ENCODE results near the gene ZNF470.
A peak's percentile ranks its signal among the peaks of the same experiment; 100 is the strongest.

ZNF470 gene
- 3.2 to 5.2 (median 4.3) reads per million in 3 donors for total RNA-seq

GRCh38 chr19:56567274-56568120, at the start of gene ZNF470:
Gene ZNF470, plus strand, starts transcription at chr19:56567468. Its CDS starts 2,844 bp downstream, at chr19:56570312.
- Histone ChIP-seq H3K9me3 (ENCODE audit: control insufficient read depth, low read length) (peaks cover 36% of the 10 kb centered on the region), H3K36me3 (ENCODE audit: control insufficient read depth, insufficient read depth, low read length) (peaks cover 17% of the 10 kb centered on the region), H3K4me1 (ENCODE audit: control insufficient read depth, insufficient read depth, low read length, poor library complexity, severe bottlenecking) (peaks cover 6% of the 10 kb centered on the region), H3K4me3 (ENCODE audit: insufficient read depth, low read depth, low read length, poor library complexity, severe bottlenecking) (peak within 1 kb of the TSS; percentile 97), H3K27me3 (replicated peaks; ENCODE audit: control insufficient read depth, insufficient read depth, low read length, poor library complexity, severe bottlenecking) (no peaks in the 10 kb centered on the region), H3K27ac (ENCODE audit: insufficient read depth, low read length, poor library complexity, severe bottlenecking) (peak within 1 kb of the TSS; percentile 59)
- DNase-seq, result peak; percentile 75 to 80 (median 75)

- Histone ChIP-seq H3K4me3 (ENCODE audit: insufficient read depth, low read depth, low read length, poor library complexity, severe bottlenecking) (no peak overlapping the region), H3K9me3 (ENCODE audit: control insufficient read depth, low read length) (peaks cover 59% of the 10 kb centered on the region), H3K27ac (ENCODE audit: insufficient read depth, low read length, poor library complexity, severe bottlenecking) (no peak overlapping the region), H3K4me1 (ENCODE audit: control insufficient read depth, insufficient read depth, low read length, poor library complexity, severe bottlenecking) (no peaks in the 10 kb centered on the region), H3K36me3 (ENCODE audit: control insufficient read depth, insufficient read depth, low read length) (no peaks in the 10 kb centered on the region), H3K27me3 (replicated peaks; ENCODE audit: control insufficient read depth, insufficient read depth, low read length, poor library complexity, severe bottlenecking) (no peaks in the 10 kb centered on the region)
- DNase-seq, result no peak
These were observed 41.9 kb upstream of the ZNF470 start for GRCh38 chr19:56525214-56525860.

DNA sequence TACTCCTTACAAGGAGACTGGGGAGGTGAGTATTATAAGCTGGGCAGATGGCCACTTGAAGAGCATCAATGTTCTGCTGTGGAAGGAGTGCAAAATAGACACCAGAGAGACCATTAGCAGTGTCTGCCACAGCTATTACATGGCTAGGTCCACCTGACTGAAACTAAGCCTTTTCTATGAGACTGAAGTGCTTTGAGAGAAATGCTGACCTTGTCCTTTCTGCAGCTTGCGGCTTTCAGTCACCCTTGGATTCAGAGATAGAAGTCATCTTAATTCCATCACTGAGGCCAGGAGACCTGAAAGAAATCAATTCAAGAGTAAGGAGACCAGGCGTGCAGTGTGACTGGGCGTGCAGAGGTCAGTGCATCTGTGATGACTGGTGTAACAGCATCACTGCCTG, 29.8 kb upstream of the ZNF470 start:
- H3K27me3 ChIP-seq (replicated peaks; ENCODE audit: control insufficient read depth, insufficient read depth, low read length, poor library complexity, severe bottlenecking), result no peaks in the 10 kb centered on the region
- peaks cover 8% of the 10 kb centered on the region for H3K4me1 ChIP-seq (ENCODE audit: control insufficient read depth, insufficient read depth, low read length, poor library complexity, severe bottlenecking)
- H3K36me3 ChIP-seq (ENCODE audit: control insufficient read depth, insufficient read depth, low read length), result peaks cover 8% of the 10 kb centered on the region
- peak overlapping the region; percentile 83 for H3K4me3 ChIP-seq (ENCODE audit: insufficient read depth, low read depth, low read length, poor library complexity, severe bottlenecking)
- H3K27ac ChIP-seq (ENCODE audit: insufficient read depth, low read length, poor library complexity, severe bottlenecking), result no peak overlapping the region
- H3K9me3 ChIP-seq (ENCODE audit: control insufficient read depth, low read length), result peaks cover 17% of the 10 kb centered on the region
- DNase-seq, result no peak

- peak overlapping the region; percentile 83 for H3K4me3 ChIP-seq (ENCODE audit: insufficient read depth, low read depth, low read length, poor library complexity, severe bottlenecking)
- H3K9me3 ChIP-seq (ENCODE audit: control insufficient read depth, low read length), result peaks cover 13% of the 10 kb centered on the region
- peaks cover 8% of the 10 kb centered on the region for H3K36me3 ChIP-seq (ENCODE audit: control insufficient read depth, insufficient read depth, low read length)
- peak overlapping the region; percentile 82 for H3K27ac ChIP-seq (ENCODE audit: insufficient read depth, low read length, poor library complexity, severe bottlenecking)
- DNase-seq, result peak; percentile 78 to 82 (median 80)
- peaks cover 8% of the 10 kb centered on the region for H3K4me1 ChIP-seq (ENCODE audit: control insufficient read depth, insufficient read depth, low read length, poor library complexity, severe bottlenecking)
- H3K27me3 ChIP-seq (replicated peaks; ENCODE audit: control insufficient read depth, insufficient read depth, low read length, poor library complexity, severe bottlenecking), result no peaks in the 10 kb centered on the region
These were observed 29.0 kb upstream of the ZNF470 start for GRCh38 chr19:56538254-56538760.

DNA sequence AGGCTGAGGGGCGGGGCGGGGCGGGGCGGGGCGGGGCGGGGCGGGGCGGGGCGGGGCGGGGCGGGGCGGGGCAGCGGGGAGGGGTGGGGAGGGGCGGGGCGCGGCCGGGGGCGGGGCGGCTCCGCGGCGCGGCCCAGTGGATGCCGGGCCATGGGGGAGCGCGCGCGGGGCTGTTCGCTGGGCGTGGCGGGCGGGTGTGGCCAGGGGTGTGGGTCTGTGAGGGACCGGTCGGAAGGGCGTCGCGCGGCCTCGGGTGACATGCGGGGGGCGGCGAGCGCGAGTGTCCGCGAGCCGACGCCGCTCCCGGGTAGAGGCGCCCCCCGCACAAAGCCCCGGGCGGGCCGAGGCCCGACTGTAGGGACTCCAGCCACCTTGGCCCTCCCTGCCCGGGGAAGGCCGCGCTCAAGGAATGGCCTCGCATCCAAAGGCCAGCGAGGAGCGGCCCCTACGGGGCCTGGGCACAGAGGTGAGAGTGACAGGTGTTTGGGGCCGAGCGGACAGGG, 28.5 kb upstream of the ZNF470 start, which contains the start of gene ZFP28:
Gene ZFP28, plus strand, starts transcription at position 188 of the 503 bp plus-strand sequence. Its CDS starts 71 bp downstream, at position 259.
- Histone ChIP-seq H3K4me3 (ENCODE audit: insufficient read depth, low read depth, low read length, poor library complexity, severe bottlenecking) (peak within 1 kb of the TSS; percentile 83), H3K27me3 (replicated peaks; ENCODE audit: control insufficient read depth, insufficient read depth, low read length, poor library complexity, severe bottlenecking) (no peaks in the 10 kb centered on the region), H3K4me1 (ENCODE audit: control insufficient read depth, insufficient read depth, low read length, poor library complexity, severe bottlenecking) (peaks cover 8% of the 10 kb centered on the region), H3K9me3 (ENCODE audit: control insufficient read depth, low read length) (peaks cover 13% of the 10 kb centered on the region), H3K36me3 (ENCODE audit: control insufficient read depth, insufficient read depth, low read length) (peaks cover 8% of the 10 kb centered on the region), H3K27ac (ENCODE audit: insufficient read depth, low read length, poor library complexity, severe bottlenecking) (peak within 1 kb of the TSS; percentile 82)
- DNase-seq, result peak in 2 of 3 donors; percentile 60 to 69

GRCh38 chr19:56543776-56544175, 23.5 kb upstream of the ZNF470 start:
- no peak overlapping the region for H3K27ac ChIP-seq (ENCODE audit: insufficient read depth, low read length, poor library complexity, severe bottlenecking)
- peaks cover 8% of the 10 kb centered on the region for H3K4me1 ChIP-seq (ENCODE audit: control insufficient read depth, insufficient read depth, low read length, poor library complexity, severe bottlenecking)
- no peak overlapping the region for H3K4me3 ChIP-seq (ENCODE audit: insufficient read depth, low read depth, low read length, poor library complexity, severe bottlenecking)
- H3K27me3 ChIP-seq (replicated peaks; ENCODE audit: control insufficient read depth, insufficient read depth, low read length, poor library complexity, severe bottlenecking), result no peaks in the 10 kb centered on the region
- peaks cover 35% of the 10 kb centered on the region for H3K9me3 ChIP-seq (ENCODE audit: control insufficient read depth, low read length)
- peaks cover 46% of the 10 kb centered on the region for H3K36me3 ChIP-seq (ENCODE audit: control insufficient read depth, insufficient read depth, low read length)
- no peak for DNase-seq

GRCh38 chr19:56547535-56547934, 19.7 kb upstream of the ZNF470 start:
- H3K36me3 ChIP-seq (ENCODE audit: control insufficient read depth, insufficient read depth, low read length), result peaks cover 63% of the 10 kb centered on the region
- no peak overlapping the region for H3K4me3 ChIP-seq (ENCODE audit: insufficient read depth, low read depth, low read length, poor library complexity, severe bottlenecking)
- no peak for DNase-seq
- no peak overlapping the region for H3K27ac ChIP-seq (ENCODE audit: insufficient read depth, low read length, poor library complexity, severe bottlenecking)
- H3K27me3 ChIP-seq (replicated peaks; ENCODE audit: control insufficient read depth, insufficient read depth, low read length, poor library complexity, severe bottlenecking), result no peaks in the 10 kb centered on the region
- no peaks in the 10 kb centered on the region for H3K4me1 ChIP-seq (ENCODE audit: control insufficient read depth, insufficient read depth, low read length, poor library complexity, severe bottlenecking)
- peaks cover 40% of the 10 kb centered on the region for H3K9me3 ChIP-seq (ENCODE audit: control insufficient read depth, low read length)

- Histone ChIP-seq H3K27ac (ENCODE audit: insufficient read depth, low read length, poor library complexity, severe bottlenecking) (no peak overlapping the region), H3K9me3 (ENCODE audit: control insufficient read depth, low read length) (peaks cover 54% of the 10 kb centered on the region), H3K27me3 (replicated peaks; ENCODE audit: control insufficient read depth, insufficient read depth, low read length, poor library complexity, severe bottlenecking) (no peaks in the 10 kb centered on the region), H3K4me3 (ENCODE audit: insufficient read depth, low read depth, low read length, poor library complexity, severe bottlenecking) (no peak overlapping the region), H3K36me3 (ENCODE audit: control insufficient read depth, insufficient read depth, low read length) (peaks cover 34% of the 10 kb centered on the region), H3K4me1 (ENCODE audit: control insufficient read depth, insufficient read depth, low read length, poor library complexity, severe bottlenecking) (no peaks in the 10 kb centered on the region)
- DNase-seq, result no peak
These were observed 12.9 kb upstream of the ZNF470 start for GRCh38 chr19:56554272-56554869.

DNA sequence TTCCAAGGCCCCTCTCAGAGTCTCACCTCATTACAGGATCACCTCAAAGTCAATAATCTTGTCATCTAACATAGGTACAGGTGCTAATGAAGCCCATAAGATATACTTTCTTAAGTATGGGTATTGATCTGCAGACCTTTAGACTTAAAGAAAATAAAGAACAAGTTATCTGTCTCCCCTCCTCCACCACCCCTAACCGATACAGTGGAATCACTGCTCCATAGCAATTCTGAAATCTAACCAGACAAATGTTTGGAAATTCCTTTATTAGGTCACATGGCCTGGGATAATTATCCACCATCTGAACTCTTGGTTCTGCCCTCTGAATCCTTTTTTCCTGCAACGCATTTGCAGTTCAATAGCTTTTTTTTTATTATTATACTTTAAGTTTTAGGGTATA, 4.5 kb upstream of the ZNF470 start:
- H3K4me1 ChIP-seq (ENCODE audit: control insufficient read depth, insufficient read depth, low read length, poor library complexity, severe bottlenecking), result peaks cover 3% of the 10 kb centered on the region
- no peak for DNase-seq
- H3K27me3 ChIP-seq (replicated peaks; ENCODE audit: control insufficient read depth, insufficient read depth, low read length, poor library complexity, severe bottlenecking), result no peaks in the 10 kb centered on the region
- H3K4me3 ChIP-seq (ENCODE audit: insufficient read depth, low read depth, low read length, poor library complexity, severe bottlenecking), result no peak overlapping the region
- peaks cover 49% of the 10 kb centered on the region for H3K9me3 ChIP-seq (ENCODE audit: control insufficient read depth, low read length)
- H3K36me3 ChIP-seq (ENCODE audit: control insufficient read depth, insufficient read depth, low read length), result no peaks in the 10 kb centered on the region
- no peak overlapping the region for H3K27ac ChIP-seq (ENCODE audit: insufficient read depth, low read length, poor library complexity, severe bottlenecking)
